Endothelial cell of umbilical vein (primary cell): ENCODE data around the gene KCNAB2. TPM values are rescaled to one million over a fixed set of nuclear protein-coding genes. Genes with fewer than 3 reads are reported as not detected.

Experiments
- BruUV-seq: library from RNA; stranded (reverse); fragments of 400-500 nt; replicated peaks from 2 replicates; lab custom pipeline; 2021; lab: Mats Ljungman, UMichigan
- CTCF ChIA-PET: fragments of 300-600, 350-600 bp; sonication (Branson Sonifier 250); formaldehyde crosslinking; loops from one replicate; lab custom pipeline; 2021; ENCODE audit warnings: antibody characterized with exemption, inconsistent platforms; lab: Charles Lee
- POLR2A ChIA-PET: fragments of 300-600, 350-600 bp; sonication (Branson Sonifier 250); formaldehyde crosslinking; loops from one replicate; lab custom pipeline; 2021; ENCODE audit warnings: antibody characterized with exemption, inconsistent platforms; lab: Charles Lee
- DNase-seq: peaks from one replicate; pipeline ENCODE4 v3.0.0-alpha.2; 2011; ENCODE audit warnings: low read depth, low spot score
- FAIRE-seq: peaks from 2 replicates; lab custom pipeline; 2011; peaks lifted over from hg19 to GRCh38; lab: Jason Lieb, UNC
- H2AFZ ChIP-seq: 2 replicates; pipeline ENCODE4 v1.6.0; 2012; ENCODE audit warnings: low read depth, low read length, control low read depth, inconsistent platforms
- H3K27ac ChIP-seq: 2 replicates; pipeline ENCODE4 v1.5.1; 2011; ENCODE audit warnings: low read depth, mild to moderate bottlenecking, control low read depth, low read length, moderate library complexity; ENCODE audit not compliant: insufficient read depth
- H3K27me3 ChIP-seq, 2 experiments: 2 replicates each; pipeline versions ENCODE4 v1.6.0 to v1.6.1; 2011; ENCODE audit warnings: low read length in 2 of 2, mixed read lengths in 1 of 2; ENCODE audit not compliant: control insufficient read depth in 2 of 2, insufficient read depth in 2 of 2
- H3K36me3 ChIP-seq, 2 experiments: 2 replicates in 1 of 2; 3 replicates in 1 of 2; pipeline ENCODE4 v1.5.1; 2011; ENCODE audit warnings: low read length in 2 of 2, mild to moderate bottlenecking in 1 of 2, moderate library complexity in 1 of 2; ENCODE audit not compliant: control insufficient read depth in 2 of 2, insufficient read depth in 2 of 2; ENCODE audit errors: extremely low read depth in 1 of 2
- H3K4me1 ChIP-seq: 3 replicates; pipeline ENCODE4 v1.5.1; 2011; ENCODE audit warnings: mild to moderate bottlenecking, low read length; ENCODE audit not compliant: control insufficient read depth, insufficient read depth; ENCODE audit errors: extremely low read depth
- H3K4me2 ChIP-seq: 2 replicates; pipeline ENCODE4 v1.6.1; 2011; ENCODE audit warnings: low read length, control low read depth, mixed read lengths; ENCODE audit not compliant: insufficient read depth
- H3K4me3 ChIP-seq, 3 experiments: fragments of 200-600 bp in 1 of 3; sonication (generic), shearing (Covaris generic) in 1 of 3; replicated peaks in 1 of 3; 2 replicates each; pipeline ENCODE4 v1.5.1; 2011 to 2016; ENCODE audit warnings: control low read depth in 3 of 3, low read length in 3 of 3, mild to moderate bottlenecking in 2 of 3, inconsistent platforms in 1 of 3, low read depth in 1 of 3, moderate library complexity in 1 of 3; ENCODE audit not compliant: insufficient read depth in 1 of 3
- H3K79me2 ChIP-seq: 2 replicates; pipeline ENCODE4 v1.6.0; 2012; ENCODE audit warnings: low read length, inconsistent platforms; ENCODE audit not compliant: control insufficient read depth, insufficient read depth
- H3K9ac ChIP-seq: replicated peaks from 2 replicates; pipeline ENCODE3; 2011; ENCODE audit warnings: low read length, control low read depth; ENCODE audit not compliant: insufficient read depth; ENCODE audit errors: extremely low read depth
- H3K9me1 ChIP-seq: replicated peaks from 3 replicates; pipeline ENCODE4 v1.6.0; 2011; ENCODE audit warnings: mild to moderate bottlenecking, low read length; ENCODE audit not compliant: control insufficient read depth, insufficient read depth; ENCODE audit errors: extremely low read depth
- H3K9me3 ChIP-seq: replicated peaks from 2 replicates; pipeline ENCODE4 v1.5.1; 2012; ENCODE audit warnings: low read length, inconsistent platforms; ENCODE audit not compliant: control insufficient read depth, insufficient read depth
- H4K20me1 ChIP-seq: replicated peaks from 2 replicates; pipeline ENCODE3; 2011; ENCODE audit warnings: mild to moderate bottlenecking, low read length; ENCODE audit not compliant: control insufficient read depth, insufficient read depth; ENCODE audit errors: extremely low read depth
- EZH2 ChIP-seq: IDR thresholded peaks from 2 replicates; pipeline ENCODE4 v1.6.1; 2012; ENCODE audit warnings: borderline replicate concordance, low read depth, mild to moderate bottlenecking, moderate library complexity, low read length, inconsistent platforms; ENCODE audit not compliant: severe bottlenecking
- FOS ChIP-seq: IDR thresholded peaks from 2 replicates; pipeline ENCODE4 v1.6.1; 2011; ENCODE audit warnings: mild to moderate bottlenecking, low read length, moderate library complexity, borderline replicate concordance; ENCODE audit not compliant: insufficient read depth
- MYC ChIP-seq: IDR thresholded peaks from one replicate; pipeline ENCODE4 v1.6.1; 2011; ENCODE audit warnings: mild to moderate bottlenecking, low read depth, low read length
- POLR2AphosphoS5 ChIP-seq: IDR thresholded peaks from 2 replicates; pipeline ENCODE4 v1.6.1; 2012; ENCODE audit warnings: low read depth, mild to moderate bottlenecking, control low read depth, low read length, moderate library complexity; ENCODE audit not compliant: insufficient read depth
- dilution Hi-C: fragments of 300-500 bp; cut with MboI; formaldehyde crosslinking; loops from one replicate; pipeline ENCODE4 v1.15.0; 2019; ENCODE audit warnings: low sequenced_read_pairs; ENCODE audit not compliant: extremely low pct_ligation_motif_present
- intact Hi-C: fragments of 100-400 bp; cut with micrococcal nuclease; formaldehyde crosslinking; loops from one replicate; pipeline ENCODE4 v1.10.0; 2022
- polyA plus RNA-seq, 4 experiments: library from polyadenylated mRNA; depleted of rRNA in 3 of 4; stranded (reverse) in 3 of 4; unstranded in 1 of 4; fragments of >200 nt; gene quantifications; 2 replicates each; pipeline versions ENCODE4 v1.2.1 to v1.2.3, GENCODE V29; 2011 to 2012; ENCODE audit warnings: missing spikeins in 1 of 4
- total RNA-seq: library from RNA; stranded (reverse); gene quantifications from 2 replicates; pipeline ENCODE4 v1.2.3, GENCODE V29; 2021
- TF ChIP-seq, protein P1 (sequence below): IDR thresholded peaks from 2 replicates; pipeline ENCODE4 v1.6.1; 2011; ENCODE audit not compliant: insufficient read depth, insufficient read length

KCNAB2 gene
- total and polyA plus RNA-seq, 2 donors (not counting 3 experiments of a cell fraction or from before 2014, with no cell fraction given): 2.4 to 3.8 TPM

DNA sequence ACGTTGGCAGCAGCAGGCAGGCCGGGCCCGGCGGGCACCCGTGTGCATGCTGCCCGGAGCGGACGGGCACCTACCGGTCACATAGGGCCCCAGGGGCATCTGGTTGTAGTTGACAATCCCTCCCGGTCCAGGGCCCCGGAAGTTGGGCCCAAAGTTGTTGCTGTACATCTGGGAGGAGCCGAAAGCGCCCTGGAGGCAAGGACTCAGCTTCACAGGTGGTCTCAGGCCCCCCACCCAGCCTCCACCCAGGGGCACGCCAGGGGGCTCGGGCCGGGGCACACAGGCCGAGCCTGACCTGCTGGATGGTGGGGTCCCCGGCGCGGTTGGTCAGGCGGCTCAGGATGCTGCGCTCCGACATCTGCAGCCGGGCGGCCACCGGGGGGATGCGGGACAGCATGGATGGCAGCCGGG is 60.6 kb downstream of the KCNAB2 start:
- Histone ChIP-seq H3K27me3 (no peaks in the 10 kb centered on the region), H3K4me1 (no peaks in the 10 kb centered on the region), H3K36me3 (no peaks in the 10 kb centered on the region), H3K4me2 (no peak overlapping the region), H3K9me3 (no peaks in the 10 kb centered on the region), H3K9me1 (no peaks in the 10 kb centered on the region), H3K27ac (no peak overlapping the region), H3K9ac (no peak overlapping the region), H2AFZ (no peak overlapping the region), H3K4me3 (no peak overlapping the region), H4K20me1 (no peaks in the 10 kb centered on the region), H3K79me2 (no peaks in the 10 kb centered on the region)
- intact Hi-C loops (no loop called here), dilution Hi-C loops (no loop called here)
- TF ChIP-seq, protein P1, sequence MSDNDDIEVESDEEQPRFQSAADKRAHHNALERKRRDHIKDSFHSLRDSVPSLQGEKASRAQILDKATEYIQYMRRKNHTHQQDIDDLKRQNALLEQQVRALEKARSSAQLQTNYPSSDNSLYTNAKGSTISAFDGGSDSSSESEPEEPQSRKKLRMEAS: no peak
- DNase-seq (no peak), FAIRE-seq (no peak)
- POLR2A ChIA-PET: interaction anchor here (0.6 kb wide), 1 partner anchor 21 kb away, joined by 9 read pairs; no protein-coding TSS in a partner anchor
- no TSS peak for BruUV-seq
- CTCF ChIA-PET: interaction anchor here (1.9 to 2.2 kb wide), 2 partner anchors 53 to 138 kb away, joined by 5 to 7 read pairs; no protein-coding TSS in a partner anchor

DNA sequence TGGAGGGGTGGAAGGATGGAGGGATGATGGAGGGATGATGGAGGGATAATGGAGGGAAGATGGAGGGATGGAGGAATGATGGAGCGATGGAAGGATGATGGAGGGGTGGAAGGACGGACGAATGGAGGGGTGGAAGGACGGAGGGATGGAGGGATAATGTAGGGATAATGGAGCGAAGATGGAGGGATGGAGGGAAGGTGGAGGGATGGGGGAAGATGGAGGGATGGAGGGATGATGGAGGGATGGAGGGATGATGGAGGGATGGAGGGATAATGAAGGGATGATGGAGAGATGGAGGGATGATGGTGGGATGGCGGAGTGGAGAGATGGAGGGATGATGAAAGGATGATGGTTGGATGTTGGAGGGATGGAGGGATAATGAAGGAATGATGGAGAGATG is 61.3 kb downstream of the KCNAB2 start:
- no peak overlapping the region for H3K4me2 ChIP-seq
- DNase-seq (no peak), FAIRE-seq (no peak)
- ChIA-PET CTCF (interaction anchor here (2.2 kb wide), 1 partner anchor 54 kb away, joined by 5 read pairs; no protein-coding TSS in a partner anchor), POLR2A (interaction anchor here (0.6 kb wide), 1 partner anchor 20 kb away, joined by 9 read pairs; no protein-coding TSS in a partner anchor)
- H2AFZ ChIP-seq: no peak overlapping the region
- no peaks in the 10 kb centered on the region for H4K20me1 ChIP-seq
- H3K27ac ChIP-seq: no peak overlapping the region
- dilution Hi-C loops (no loop called here), intact Hi-C loops (no loop called here)
- H3K4me1 ChIP-seq: no peaks in the 10 kb centered on the region
- H3K27me3 ChIP-seq: no peaks in the 10 kb centered on the region
- TF ChIP-seq EZH2 (no peak), POLR2AphosphoS5 (no peak), MYC (no peak), FOS (no peak)
- TF ChIP-seq, protein P1: no peak
- H3K9me3 ChIP-seq: no peaks in the 10 kb centered on the region
- no TSS peak for BruUV-seq
- no peak overlapping the region for H3K4me3 ChIP-seq
- no peaks in the 10 kb centered on the region for H3K36me3 ChIP-seq
- no peaks in the 10 kb centered on the region for H3K79me2 ChIP-seq
- no peaks in the 10 kb centered on the region for H3K9me1 ChIP-seq
- no peak overlapping the region for H3K9ac ChIP-seq
